Cardiac fibroblast (primary cell): Measurements from ENCODE around the gene CLEC20A.
A peak's percentile ranks its signal among the peaks of the same experiment; 100 is the strongest.

Experiments
- DNase-seq, 2 donors: peaks; one replicate each; pipeline versions ENCODE4 v3.0.0 to v3.0.0-alpha.2; 2010; ENCODE audit warnings: low read depth in 2 of 2
- H3K4me3 ChIP-seq, 2 donors: replicated peaks in 1 of 2; 1 replicate in 1 of 2; 2 replicates in 1 of 2; pipeline ENCODE4 v1.5.1; 2011; ENCODE audit warnings: low read depth in 2 of 2, low read length in 2 of 2, mild to moderate bottlenecking in 2 of 2, moderate library complexity in 1 of 2
- CTCF ChIP-seq: IDR thresholded peaks from one replicate; pipeline ENCODE4 v1.5.1; 2011; ENCODE audit warnings: low read depth, mild to moderate bottlenecking, low read length, inconsistent platforms

CLEC20A gene

GRCh38 chr1:178520803-178521202, 24.0 kb upstream of the CLEC20A start:
- no peak for TF ChIP-seq CTCF
- no peak for DNase-seq
- H3K4me3 ChIP-seq: no peak overlapping the region

GRCh38 chr1:178518894-178519293, 22.1 kb upstream of the CLEC20A start:
- no peak overlapping the region for H3K4me3 ChIP-seq
- no peak for TF ChIP-seq CTCF
- DNase-seq: no peak

GRCh38 chr1:178516110-178516509, 19.3 kb upstream of the CLEC20A start:
- DNase-seq: no peak
- TF ChIP-seq CTCF: no peak
- no peak overlapping the region for H3K4me3 ChIP-seq

DNA sequence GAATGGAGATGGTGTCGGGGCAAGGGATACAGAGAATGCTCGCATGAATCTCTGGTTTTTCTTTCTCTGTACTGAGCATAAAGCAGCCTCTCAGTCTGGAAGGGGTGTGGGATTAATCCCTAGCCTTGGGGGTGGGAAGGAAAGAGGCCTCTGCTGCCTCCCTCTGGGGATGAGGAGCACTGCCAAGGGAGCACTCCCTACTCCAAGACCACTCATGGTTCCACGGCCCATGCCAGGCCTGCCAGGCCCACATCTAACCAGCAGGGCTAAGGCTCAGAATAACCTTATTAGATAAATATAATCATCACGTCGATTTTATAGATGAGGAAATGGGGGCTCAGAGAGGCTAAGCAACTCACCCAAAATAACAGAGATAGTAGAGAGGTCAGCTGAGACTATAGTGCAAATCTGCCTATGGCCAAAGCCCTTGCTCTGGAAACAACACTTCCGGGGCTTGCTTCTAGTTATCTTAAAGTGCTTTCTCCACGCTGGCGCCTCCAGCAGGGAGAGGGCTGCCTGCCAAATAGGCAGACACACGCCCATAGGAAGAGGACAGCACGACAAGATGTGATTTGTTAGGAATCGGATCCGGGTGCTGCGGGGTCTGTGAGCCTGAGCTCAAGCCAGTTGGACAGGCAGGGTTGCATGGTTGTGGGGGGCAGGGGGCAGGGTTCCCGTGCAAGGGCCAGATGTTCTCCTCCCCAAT, 16.7 kb upstream of the CLEC20A start:
- DNase-seq: peak; percentile 35 to 78
- no peak for TF ChIP-seq CTCF
- H3K4me3 ChIP-seq: no peak overlapping the region

DNA sequence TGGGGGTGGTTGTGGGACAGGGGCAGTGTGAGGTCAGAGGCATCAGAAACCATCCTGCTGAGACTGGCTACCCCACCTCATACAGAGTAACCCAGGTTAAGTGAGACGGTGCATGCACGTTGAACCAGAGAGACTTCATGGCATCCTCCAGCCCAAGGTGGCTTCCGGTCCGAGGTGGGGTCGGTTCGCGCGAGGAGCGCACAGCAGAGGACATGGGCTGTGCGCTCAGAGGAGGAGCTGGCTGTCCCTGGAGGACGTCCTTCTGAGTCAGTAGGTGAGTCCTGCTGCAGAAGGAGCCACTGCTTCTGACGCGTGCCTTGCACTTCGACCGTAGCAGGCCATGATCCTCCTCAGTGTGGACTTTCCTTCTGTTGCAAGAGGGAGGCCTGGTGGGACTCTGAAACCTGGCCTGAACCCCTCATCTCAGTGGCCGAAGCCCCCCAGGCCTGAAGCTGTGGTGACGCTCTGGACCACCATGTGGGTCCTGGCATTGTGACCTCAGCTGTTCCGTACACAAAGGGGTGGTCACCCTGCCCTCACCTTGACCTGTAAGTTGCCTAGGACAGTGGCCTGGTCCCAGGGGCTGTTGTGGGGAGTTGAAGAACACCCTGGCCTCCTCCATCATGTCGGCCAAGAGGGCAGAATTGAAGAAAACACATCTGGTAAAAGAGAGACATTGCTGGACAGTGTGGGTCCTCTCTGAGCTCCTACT, 16.0 kb upstream of the CLEC20A start, which contains the start of gene TEX35:
TEX35 (plus strand) TSS at position 544 of the 712 bp plus-strand sequence; CDS start at position 624, 80 bp downstream.
- DNase-seq: no peak
- no peak for TF ChIP-seq CTCF
- H3K4me3 ChIP-seq: no peak within 1 kb of the TSS

- DNase-seq: no peak
- no peak for TF ChIP-seq CTCF
- no peak overlapping the region for H3K4me3 ChIP-seq
Measured at GRCh38 chr1:178510155-178510554, 13.4 kb upstream of the CLEC20A start.
